Muscle layer of colon (tissue), 2 donors: ENCODE measurements around the gene LYRM9.
"Not testable (repeated sequence)": the region's sequence is repeated elsewhere in the genome, so short reads cannot be mapped to it uniquely, and the experiment has no call there.

Source experiments
- H3K27ac ChIP-seq: one replicate; pipeline ENCODE4 v1.7.0; 2013; ENCODE audit warnings: low read depth, mild to moderate bottlenecking, low read length, moderate library complexity
- H3K27me3 ChIP-seq, 2 donors: one replicate each; pipeline ENCODE4 v1.7.0; 2013; ENCODE audit warnings: low read length in 2 of 2, mild to moderate bottlenecking in 2 of 2; ENCODE audit not compliant: insufficient read depth in 2 of 2, control insufficient read depth in 1 of 2
- H3K36me3 ChIP-seq: one replicate; pipeline ENCODE4 v1.7.0; 2013; ENCODE audit warnings: mild to moderate bottlenecking, low read length; ENCODE audit not compliant: insufficient read depth
- H3K4me1 ChIP-seq: one replicate; pipeline ENCODE4 v1.7.0; 2013; ENCODE audit warnings: mild to moderate bottlenecking, low read length; ENCODE audit not compliant: insufficient read depth
- H3K4me3 ChIP-seq, 2 donors: one replicate each; pipeline ENCODE4 v1.7.0; 2013; ENCODE audit warnings: low read length in 2 of 2, low read depth in 1 of 2, mild to moderate bottlenecking in 1 of 2, moderate library complexity in 1 of 2
- H3K9ac ChIP-seq: one replicate; pipeline ENCODE4 v1.7.0; 2013; ENCODE audit warnings: low read length
- H3K9me3 ChIP-seq: one replicate; pipeline ENCODE4 v1.7.0; 2013; ENCODE audit warnings: mild to moderate bottlenecking, low read length
- donor health status: abdominal sarcoma.
- donor health status: Adenocarcinoma of cecum.

Gene LYRM9

DNA sequence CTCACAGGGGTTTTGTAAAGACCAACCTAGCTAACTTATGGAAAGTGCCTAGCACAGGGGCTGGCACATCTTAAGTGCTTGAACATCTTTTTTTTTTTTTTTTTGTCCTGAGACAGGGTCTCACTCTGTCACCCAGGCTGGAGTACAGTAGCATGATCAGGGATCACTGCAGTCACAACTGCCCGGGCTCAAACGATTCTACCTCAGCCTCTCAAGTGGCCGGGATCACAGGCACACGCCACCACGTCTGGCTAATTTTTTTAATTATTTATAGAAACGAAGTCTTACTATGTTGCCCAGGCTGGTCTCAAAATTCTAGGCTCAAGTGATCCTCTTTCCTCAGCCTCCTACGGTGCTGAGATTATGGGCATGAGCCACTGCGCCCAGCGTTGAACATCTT, 1.3 kb downstream of the LYRM9 start:
- no peak overlapping the region for H3K9ac ChIP-seq

DNA sequence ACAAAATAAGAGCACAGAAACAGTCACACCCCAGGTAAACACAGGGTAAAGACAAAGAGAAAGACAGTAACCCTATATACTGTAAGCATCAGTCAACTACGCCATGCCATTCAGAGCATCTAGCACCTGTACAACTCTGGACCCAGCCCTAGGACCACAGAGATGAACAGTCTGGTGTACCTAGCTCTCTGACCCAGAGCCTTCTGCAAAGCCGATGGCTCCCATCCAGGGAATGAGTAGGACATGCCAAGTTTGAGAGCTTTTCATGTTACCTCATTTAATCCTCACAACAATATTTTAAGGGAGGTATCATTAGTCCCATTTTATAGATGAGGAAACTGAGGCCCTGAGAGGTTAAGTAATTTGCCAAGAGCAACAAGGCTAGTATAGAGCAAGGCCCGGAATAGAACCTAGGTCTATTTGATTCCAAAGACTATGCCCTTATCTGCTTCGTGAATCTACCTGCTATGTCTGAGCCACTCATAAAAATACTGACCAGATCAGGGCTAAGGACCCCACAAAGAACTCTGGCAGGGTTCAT, 3.4 kb downstream of the LYRM9 start:
- no peak overlapping the region for H3K27ac ChIP-seq
- H3K4me1 ChIP-seq: peaks cover 16% of the 10 kb centered on the region
- peaks cover 0 to 5% of the 10 kb centered on the region in 2 donors for H3K27me3 ChIP-seq
- H3K4me3 ChIP-seq: no peak overlapping the region
- no peaks in the 10 kb centered on the region for H3K36me3 ChIP-seq
- no peak overlapping the region for H3K9ac ChIP-seq
- H3K9me3 ChIP-seq: no peaks in the 10 kb centered on the region

More for the DNA sequence above, 1.3 kb downstream of the LYRM9 start:
- Histone ChIP-seq H3K9me3 (no peaks in the 10 kb centered on the region), H3K36me3 (no peaks in the 10 kb centered on the region), H3K4me3 (no peak overlapping the region), H3K27me3 (peaks cover 0 to 5% of the 10 kb centered on the region in 2 donors), H3K4me1 (peaks cover 16% of the 10 kb centered on the region), H3K27ac (no peak overlapping the region)

DNA sequence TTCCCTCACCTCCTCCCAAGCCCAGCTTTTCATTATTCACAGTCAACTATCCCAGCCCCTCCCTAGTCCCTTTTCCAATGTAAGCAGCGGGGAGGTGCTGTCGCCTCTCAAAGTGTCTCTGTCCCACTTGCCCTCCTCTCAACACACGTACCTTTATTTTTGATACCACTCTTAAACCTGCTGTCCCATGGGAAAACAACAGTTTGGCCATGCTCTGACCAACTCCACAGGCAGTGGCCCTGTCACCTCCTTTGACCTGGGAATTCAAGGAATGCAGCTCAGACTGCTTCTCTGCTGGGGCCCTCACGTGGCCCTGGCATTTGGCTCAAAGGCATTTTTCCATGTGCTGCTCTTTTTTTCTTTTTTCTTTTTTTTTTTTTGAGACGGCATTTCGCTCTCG, 4.2 kb downstream of the LYRM9 start:
- no peak overlapping the region for H3K9ac ChIP-seq
- H3K9me3 ChIP-seq: no peaks in the 10 kb centered on the region
- H3K27me3 ChIP-seq: no peaks in the 10 kb centered on the region
- peaks cover 13% of the 10 kb centered on the region for H3K4me1 ChIP-seq
- H3K27ac ChIP-seq: no peak overlapping the region
- no peak overlapping the region for H3K4me3 ChIP-seq
- no peaks in the 10 kb centered on the region for H3K36me3 ChIP-seq

DNA sequence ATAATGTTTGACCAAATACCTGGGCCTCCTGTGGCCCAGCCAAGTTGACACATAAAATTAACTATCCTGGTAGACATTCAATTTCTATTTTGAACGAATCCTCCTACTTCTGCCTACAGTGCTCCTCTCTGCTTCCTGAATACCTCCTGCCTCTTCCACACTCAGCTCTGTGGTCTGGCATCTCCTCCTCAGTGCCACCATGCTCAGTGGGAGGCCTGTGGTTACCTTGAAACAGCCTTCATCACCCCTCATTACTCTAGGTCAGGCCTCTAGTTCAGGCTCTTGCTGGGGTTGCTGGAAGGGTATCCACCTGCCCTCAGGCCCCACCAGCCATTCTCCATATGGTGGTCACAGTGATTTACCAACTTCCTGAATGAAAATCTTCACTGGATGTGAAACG, 5.1 kb downstream of the LYRM9 start:
- Histone ChIP-seq H3K4me1 (peaks cover 7% of the 10 kb centered on the region), H3K27ac (no peak overlapping the region)

DNA sequence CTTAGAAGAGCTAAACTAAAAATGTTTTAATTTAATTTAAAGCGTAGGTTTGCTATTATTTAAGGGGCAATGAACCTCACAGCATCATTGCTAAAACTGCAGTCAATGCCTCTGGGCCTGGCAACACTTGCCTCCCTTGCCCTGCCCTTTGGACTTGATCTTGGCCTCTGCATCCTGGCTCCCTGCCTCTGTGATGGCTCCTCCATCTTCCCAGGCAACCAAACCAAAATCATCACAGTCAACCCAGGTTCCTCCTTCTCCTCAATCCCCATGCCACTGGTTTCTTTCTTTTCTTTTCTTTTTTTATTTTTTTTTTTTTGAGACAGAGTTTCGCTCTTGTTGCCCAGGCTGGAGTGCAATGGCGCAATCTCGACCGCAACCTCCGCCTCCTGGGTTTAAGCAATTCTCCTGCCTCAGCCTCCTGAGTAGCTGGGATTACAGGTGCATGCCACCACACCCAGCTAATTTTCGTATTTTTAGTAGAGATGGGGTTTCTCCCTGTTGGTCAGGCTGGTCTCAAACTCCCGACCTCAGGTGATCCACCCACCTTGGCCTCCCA, 6.7 kb downstream of the LYRM9 start:
- not testable (repeated sequence) for H3K4me3 ChIP-seq, H3K9ac ChIP-seq, H3K4me1 ChIP-seq, H3K27ac ChIP-seq, H3K9me3 ChIP-seq, H3K27me3 ChIP-seq, H3K36me3 ChIP-seq

More for the DNA sequence above, 5.1 kb downstream of the LYRM9 start:
- Histone ChIP-seq H3K4me3 (no peak overlapping the region), H3K9ac (no peak overlapping the region), H3K27me3 (no peaks in the 10 kb centered on the region), H3K36me3 (no peaks in the 10 kb centered on the region), H3K9me3 (no peaks in the 10 kb centered on the region)

DNA sequence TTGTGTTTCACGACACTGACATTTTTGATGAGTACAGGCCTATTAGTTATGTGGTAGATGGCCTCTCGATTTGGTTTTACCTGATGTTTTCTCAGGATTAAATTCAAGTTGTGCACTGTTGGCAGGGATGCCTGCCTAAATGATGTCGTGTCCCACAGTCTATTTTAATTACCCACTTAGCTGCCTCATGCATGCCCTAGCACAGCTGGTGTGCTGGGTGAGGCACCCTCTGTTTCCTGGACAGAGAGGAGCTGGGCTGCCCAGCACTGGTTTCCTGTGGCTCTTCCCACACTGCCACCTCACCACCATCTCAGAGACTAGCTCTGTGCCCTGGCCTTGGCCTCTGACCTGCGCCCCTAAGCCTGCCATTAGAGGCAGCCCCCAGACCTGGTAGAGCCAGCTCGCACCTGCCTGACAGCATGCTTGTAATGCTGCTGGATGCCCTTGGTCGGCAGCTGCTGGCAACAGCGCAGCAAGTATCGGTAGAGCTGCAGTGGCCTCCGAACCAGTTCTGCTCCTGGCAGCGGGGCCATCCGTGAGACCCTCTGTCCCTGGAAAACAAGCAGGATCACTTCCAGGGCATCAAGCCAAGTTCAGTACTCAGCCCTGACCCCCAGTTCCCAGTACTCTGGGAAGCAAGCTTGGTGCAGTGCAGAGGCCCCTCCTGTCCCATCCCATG, 10.9 kb downstream of the LYRM9 start:
- no peak overlapping the region for H3K9ac ChIP-seq
- no peaks in the 10 kb centered on the region for H3K27me3 ChIP-seq
- H3K36me3 ChIP-seq: peaks cover 13% of the 10 kb centered on the region
- H3K4me1 ChIP-seq: no peaks in the 10 kb centered on the region
- no peak overlapping the region for H3K27ac ChIP-seq
- H3K9me3 ChIP-seq: no peaks in the 10 kb centered on the region
- H3K4me3 ChIP-seq: no peak overlapping the region

DNA sequence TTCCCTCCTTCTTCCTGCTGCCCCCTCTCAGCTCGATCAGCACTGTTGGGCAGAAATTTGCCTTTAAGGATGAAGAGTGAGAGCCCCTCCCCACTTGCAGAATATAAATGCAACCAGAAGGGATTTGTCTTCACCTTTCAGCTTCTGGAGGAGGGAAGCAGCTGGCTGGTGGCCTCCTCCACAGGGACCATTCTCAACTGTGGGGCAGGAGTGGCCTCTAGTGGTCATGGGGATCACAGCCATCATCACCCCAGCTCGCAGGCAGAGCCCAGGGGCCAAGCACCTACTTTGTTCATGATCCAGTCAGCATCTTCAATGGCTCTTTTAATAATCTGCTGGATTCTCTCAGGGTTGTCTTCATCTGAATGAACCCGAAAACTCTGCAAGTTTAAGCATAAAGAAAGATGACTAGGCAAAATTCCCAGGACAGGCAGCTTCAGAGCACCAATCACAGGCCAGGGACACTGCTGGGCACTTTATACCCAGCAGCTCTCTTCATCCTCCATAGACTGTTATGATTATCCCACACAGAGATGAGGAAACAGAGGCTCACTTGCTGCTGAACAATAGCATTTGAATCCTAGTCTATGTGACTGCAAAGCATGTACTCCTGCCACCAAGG, 13.1 kb downstream of the LYRM9 start:
- H3K9ac ChIP-seq: no peak overlapping the region
- H3K27ac ChIP-seq: no peak overlapping the region

DNA sequence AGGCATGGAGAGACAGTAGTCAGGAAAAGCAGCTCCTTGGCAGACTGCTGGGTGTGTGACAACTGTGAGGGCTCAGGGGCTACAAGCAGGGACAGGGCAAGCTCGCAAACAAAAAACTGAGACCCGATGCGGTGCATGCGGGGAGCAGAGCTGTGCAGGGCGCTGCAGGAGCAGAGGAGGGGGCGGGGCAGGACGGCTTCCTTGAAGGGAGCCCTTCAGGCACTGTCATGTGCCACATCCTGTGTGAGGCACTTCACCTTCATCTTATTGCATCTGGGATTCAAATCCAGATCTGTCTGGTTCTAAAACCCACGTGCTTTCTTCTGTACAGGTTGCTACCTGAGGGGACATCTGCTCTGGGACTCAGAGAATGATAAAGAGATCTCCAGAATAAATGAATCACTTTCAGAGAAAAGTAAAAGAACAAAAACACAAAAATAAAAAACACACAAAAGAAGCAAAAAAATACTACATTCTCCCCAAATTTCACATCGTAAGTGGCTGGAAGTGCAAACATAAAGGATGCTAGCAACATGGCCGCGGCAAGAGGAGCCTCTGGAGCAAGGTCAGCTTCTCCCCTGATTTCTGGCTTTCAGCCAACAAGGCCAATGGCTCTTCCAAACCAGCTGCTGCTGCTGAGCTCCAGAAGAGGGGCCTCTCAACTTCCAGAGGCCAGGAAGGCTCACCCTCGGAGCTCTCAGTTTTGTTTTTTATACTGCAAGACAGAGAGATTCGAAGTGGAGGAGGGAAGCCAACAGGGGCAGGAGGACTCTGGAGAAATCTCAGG, 14.2 kb downstream of the LYRM9 start:
- H3K4me1 ChIP-seq: no peaks in the 10 kb centered on the region
- H3K36me3 ChIP-seq: peaks cover 19% of the 10 kb centered on the region
- no peaks in the 10 kb centered on the region for H3K27me3 ChIP-seq
- H3K4me3 ChIP-seq: no peak overlapping the region
- H3K27ac ChIP-seq: no peak overlapping the region
- H3K9ac ChIP-seq: no peak overlapping the region
- H3K9me3 ChIP-seq: no peaks in the 10 kb centered on the region

More for the DNA sequence above, 13.1 kb downstream of the LYRM9 start:
- Histone ChIP-seq H3K4me3 (no peak overlapping the region), H3K9me3 (no peaks in the 10 kb centered on the region), H3K36me3 (peaks cover 17% of the 10 kb centered on the region), H3K27me3 (no peaks in the 10 kb centered on the region), H3K4me1 (no peaks in the 10 kb centered on the region)

DNA sequence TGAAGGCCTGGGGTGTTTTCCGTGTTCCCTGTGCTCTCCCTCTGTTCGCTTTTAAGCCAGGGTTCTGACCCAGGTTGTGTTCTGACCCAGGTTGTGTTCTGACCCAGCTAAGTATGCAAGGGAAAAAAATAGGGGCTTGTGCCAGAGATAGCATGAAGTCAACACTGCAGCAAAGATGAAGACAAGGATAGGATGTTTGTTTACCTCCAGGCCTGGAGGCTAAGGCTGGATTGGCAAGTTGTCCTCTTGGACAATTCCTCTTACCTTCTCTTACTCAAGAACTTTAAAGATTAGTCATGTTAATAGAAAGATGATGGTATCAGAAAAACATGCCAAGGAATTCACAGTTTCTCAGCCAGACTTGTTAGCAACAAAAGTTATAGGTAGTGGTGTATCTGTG, 19.4 kb downstream of the LYRM9 start:
- Histone ChIP-seq H3K27me3 (no peaks in the 10 kb centered on the region), H3K27ac (no peak overlapping the region), H3K9me3 (no peaks in the 10 kb centered on the region), H3K4me3 (no peak overlapping the region), H3K4me1 (no peaks in the 10 kb centered on the region), H3K36me3 (peaks cover 19% of the 10 kb centered on the region), H3K9ac (no peak overlapping the region)

DNA sequence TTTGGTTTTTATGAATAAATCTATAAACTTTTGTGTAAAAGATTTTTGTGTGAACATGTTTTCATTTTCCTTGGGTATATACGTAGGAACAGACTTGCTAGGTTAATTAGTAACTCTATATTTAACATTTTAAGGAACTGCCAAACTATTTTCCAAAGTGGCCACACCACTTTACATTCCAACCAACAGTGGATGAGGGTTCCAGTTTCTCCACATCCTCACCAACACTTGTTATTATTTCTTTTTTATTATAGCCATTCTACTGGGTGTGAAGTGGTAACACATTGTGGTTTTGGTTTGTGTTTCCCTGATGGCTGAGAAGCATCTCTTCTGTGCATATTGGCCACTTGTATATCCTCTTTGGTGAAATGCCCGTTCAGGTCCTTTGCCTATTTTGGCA, 20.0 kb downstream of the LYRM9 start:
- H3K9ac ChIP-seq: no peak overlapping the region
- no peaks in the 10 kb centered on the region for H3K4me1 ChIP-seq
- H3K4me3 ChIP-seq: no peak overlapping the region
- H3K9me3 ChIP-seq: no peaks in the 10 kb centered on the region
- H3K27ac ChIP-seq: no peak overlapping the region
- H3K27me3 ChIP-seq: no peaks in the 10 kb centered on the region
- peaks cover 14% of the 10 kb centered on the region for H3K36me3 ChIP-seq

DNA sequence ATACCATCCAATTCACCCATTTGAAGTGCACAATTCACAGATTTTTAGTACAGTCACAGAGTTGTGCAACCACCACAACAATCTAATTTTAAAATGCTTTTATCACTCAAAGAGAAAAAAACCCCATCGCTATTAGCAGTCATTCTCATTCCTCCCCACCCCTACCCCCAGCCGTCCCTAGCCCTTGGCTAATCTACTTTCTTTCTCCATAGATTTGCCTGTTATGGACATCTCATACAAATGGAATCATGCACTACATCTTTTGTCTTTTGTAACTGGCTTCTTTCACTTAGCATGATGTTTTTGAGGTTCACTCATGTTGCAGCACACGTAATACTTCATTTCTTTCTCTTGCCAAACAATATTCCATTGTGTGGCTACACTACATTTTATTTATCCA, 20.4 kb downstream of the LYRM9 start:
- Histone ChIP-seq H3K27ac (no peak overlapping the region), H3K27me3 (no peaks in the 10 kb centered on the region), H3K9ac (no peak overlapping the region), H3K4me3 (no peak overlapping the region), H3K36me3 (peaks cover 10% of the 10 kb centered on the region), H3K4me1 (no peaks in the 10 kb centered on the region), H3K9me3 (no peaks in the 10 kb centered on the region)
